ENCODE results near the gene ACP5. TPM values are rescaled to one million over a fixed set of nuclear protein-coding genes. Genes with fewer than 3 reads are reported as not detected.

ACP5 gene
- total RNA-seq, 6 experiments from 2014 or later: 10.4 to 28.5 (median 21.5) TPM

DNA sequence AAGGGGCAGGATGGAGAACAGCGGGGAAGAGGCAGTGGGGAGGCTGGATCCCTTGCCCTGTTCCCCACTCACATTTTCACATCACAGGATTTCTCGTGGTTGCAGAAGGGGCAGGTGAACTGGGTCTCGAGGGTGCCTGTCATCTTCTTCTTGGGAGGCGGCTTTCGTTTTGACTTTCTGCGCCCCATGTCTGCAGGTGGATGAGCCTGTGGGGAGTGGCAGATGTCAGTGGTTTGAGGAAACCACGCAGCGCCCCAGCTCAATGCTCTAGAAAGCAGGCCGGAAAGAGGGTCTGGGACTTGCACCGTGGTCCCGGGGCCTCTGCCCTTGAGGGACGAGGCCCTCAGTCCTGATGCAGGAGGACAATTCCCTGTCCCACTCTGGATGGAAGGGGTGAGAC is 23.3 kb downstream of the ACP5 start:
- Histone ChIP-seq H3K36me3 (peaks cover 0 to 9% (median 5%) of the 10 kb centered on the region in 4 donors), H3K27ac (no peak overlapping the region), H3K4me1 (peaks cover 0 to 8% (median 0%) of the 10 kb centered on the region in 4 donors), H3K27me3 (no peaks in the 10 kb centered on the region), H3K4me3 (no peak overlapping the region), H3K9me3 (no peaks in the 10 kb centered on the region)
- intact Hi-C loops (cut with DNase I): no loop called here
- WGBS (ENCODE audit: insufficient coverage, low coverage, low lambda C conversion rate, missing lambda C conversion rate): 68% methylated on average over 3 of the region's 12 CpGs
- TF ChIP-seq, protein P1, sequence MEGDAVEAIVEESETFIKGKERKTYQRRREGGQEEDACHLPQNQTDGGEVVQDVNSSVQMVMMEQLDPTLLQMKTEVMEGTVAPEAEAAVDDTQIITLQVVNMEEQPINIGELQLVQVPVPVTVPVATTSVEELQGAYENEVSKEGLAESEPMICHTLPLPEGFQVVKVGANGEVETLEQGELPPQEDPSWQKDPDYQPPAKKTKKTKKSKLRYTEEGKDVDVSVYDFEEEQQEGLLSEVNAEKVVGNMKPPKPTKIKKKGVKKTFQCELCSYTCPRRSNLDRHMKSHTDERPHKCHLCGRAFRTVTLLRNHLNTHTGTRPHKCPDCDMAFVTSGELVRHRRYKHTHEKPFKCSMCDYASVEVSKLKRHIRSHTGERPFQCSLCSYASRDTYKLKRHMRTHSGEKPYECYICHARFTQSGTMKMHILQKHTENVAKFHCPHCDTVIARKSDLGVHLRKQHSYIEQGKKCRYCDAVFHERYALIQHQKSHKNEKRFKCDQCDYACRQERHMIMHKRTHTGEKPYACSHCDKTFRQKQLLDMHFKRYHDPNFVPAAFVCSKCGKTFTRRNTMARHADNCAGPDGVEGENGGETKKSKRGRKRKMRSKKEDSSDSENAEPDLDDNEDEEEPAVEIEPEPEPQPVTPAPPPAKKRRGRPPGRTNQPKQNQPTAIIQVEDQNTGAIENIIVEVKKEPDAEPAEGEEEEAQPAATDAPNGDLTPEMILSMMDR (IDR thresholded peaks at IDR 0.05): no peak
- TF ChIP-seq POLR2A (IDR thresholded peaks at IDR 0.05): no peak
- ATAC-seq (no peak), DNase-seq (no peak)

DNA sequence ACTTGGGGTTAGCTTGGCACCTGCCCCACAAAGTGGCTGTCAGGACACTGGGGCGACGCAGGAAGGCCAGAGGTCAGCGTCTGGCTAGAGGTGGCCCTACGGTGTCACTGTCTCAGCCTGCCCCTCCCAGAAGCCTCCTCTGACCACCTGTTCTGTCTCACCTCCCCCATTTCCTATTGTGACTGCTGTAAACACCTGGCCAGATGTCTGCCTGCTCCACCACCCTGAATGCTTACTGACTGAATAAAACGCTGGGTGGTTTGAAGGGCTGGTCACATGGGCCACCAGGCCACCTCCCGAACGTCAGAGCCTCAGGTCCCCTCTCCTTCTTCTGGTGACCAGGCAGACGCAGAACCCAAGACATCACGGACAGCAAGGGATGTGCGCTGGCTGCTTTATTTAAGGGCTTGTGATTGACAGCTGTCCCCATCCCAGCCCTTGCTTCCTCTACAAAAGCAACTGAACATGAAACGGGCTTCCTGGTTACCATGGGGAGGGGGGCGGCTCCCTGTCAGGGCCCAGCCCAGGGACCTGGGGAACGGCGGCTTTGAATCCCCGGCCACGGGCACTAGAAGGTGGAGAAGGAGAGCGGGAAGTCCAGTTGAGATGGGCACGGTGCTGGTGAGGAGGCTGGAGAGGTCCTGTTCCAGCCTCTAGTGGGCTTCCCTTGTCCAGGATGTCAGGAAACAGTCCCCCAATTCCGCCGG is 24.6 kb downstream of the ACP5 start:
- no peak overlapping the region for H3K4me3 ChIP-seq
- no peak overlapping the region for H3K27ac ChIP-seq
- H3K4me1 ChIP-seq: peaks cover 0 to 2% (median 0%) of the 10 kb centered on the region in 4 donors
- no peaks in the 10 kb centered on the region for H3K9me3 ChIP-seq
- DNase-seq (no peak), ATAC-seq (no peak)
- no peaks in the 10 kb centered on the region for H3K27me3 ChIP-seq
- peaks cover 0 to 9% (median 5%) of the 10 kb centered on the region in 4 donors for H3K36me3 ChIP-seq
- WGBS (ENCODE audit: insufficient coverage, low coverage, low lambda C conversion rate, missing lambda C conversion rate): 77% methylated on average over 3 of the region's 20 CpGs
- intact Hi-C loops (cut with DNase I): no loop called here
- no peak for TF ChIP-seq POLR2A (IDR thresholded peaks at IDR 0.05)
- TF ChIP-seq, protein P1 (IDR thresholded peaks at IDR 0.05): no peak

DNA sequence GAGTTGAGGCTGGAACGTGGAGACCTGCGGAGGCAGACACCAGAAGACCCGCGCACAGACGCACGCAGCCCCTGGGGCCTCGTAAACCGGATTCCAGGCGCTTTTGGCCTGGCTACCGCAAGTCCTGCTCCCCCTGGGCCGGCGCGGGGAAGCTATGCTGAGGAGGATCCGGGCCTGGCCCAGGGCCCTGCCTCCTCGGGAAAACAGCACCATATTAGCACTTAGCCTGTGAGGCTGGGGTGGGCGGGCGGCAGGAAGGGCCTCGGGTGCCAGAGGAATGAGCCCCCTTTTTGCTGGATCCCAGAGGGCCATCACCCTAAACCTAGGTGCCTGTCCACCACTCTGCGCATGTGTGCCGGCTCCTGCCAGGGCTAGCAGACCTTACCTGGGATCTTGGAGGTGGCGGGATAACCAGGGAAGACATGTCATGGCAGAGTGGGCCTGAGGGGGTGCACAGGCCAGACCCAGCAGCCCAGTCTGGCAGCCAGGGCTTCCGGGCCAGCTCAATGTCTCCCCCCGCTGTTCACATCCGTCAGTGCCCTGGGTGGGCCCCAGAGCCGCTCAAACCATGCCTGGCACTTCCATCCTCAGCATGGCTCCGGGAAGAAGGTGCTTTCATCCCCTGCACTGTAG is 25.7 kb downstream of the ACP5 start:
- H3K4me1 ChIP-seq: no peaks in the 10 kb centered on the region
- no peaks in the 10 kb centered on the region for H3K9me3 ChIP-seq
- TF ChIP-seq, protein P1 (IDR thresholded peaks at IDR 0.05): peak in 3 of 4 donors; percentile 14 to 25 (median 15)
- no peak for TF ChIP-seq POLR2A (IDR thresholded peaks at IDR 0.05)
- ATAC-seq (peak; percentile 29 to 32 (median 30)), DNase-seq (no peak)
- no peak overlapping the region for H3K4me3 ChIP-seq
- no peak overlapping the region for H3K27ac ChIP-seq
- H3K36me3 ChIP-seq: peaks cover 0 to 9% (median 5%) of the 10 kb centered on the region in 4 donors
- no peaks in the 10 kb centered on the region for H3K27me3 ChIP-seq
- WGBS (ENCODE audit: insufficient coverage, low coverage, low lambda C conversion rate, missing lambda C conversion rate): 80% methylated on average over 3 of the region's 26 CpGs
- intact Hi-C loops (cut with DNase I): no loop called here

DNA sequence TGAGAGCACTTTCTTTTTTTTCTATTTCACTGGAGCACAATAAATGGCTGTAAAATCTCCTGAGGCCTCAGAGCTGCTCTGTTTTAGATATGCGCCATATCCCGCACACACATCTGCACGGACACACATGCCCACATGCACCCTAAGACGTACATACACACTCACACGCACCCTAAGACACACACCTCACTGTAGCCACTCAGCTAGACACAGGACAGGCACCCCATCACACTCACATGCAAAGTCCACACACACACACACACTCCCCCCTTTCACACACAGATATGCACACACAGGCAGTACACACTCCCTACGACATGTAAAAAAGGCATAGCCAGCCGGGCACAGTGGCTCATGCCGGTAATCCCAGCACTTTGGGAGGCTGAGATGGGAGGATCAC is 27.2 kb downstream of the ACP5 start:
- H3K27me3 ChIP-seq: no peaks in the 10 kb centered on the region
- H3K4me1 ChIP-seq: no peaks in the 10 kb centered on the region
- ATAC-seq (no peak), DNase-seq (no peak)
- intact Hi-C loops (cut with DNase I): no loop called here
- peaks cover 0 to 9% (median 5%) of the 10 kb centered on the region in 4 donors for H3K36me3 ChIP-seq
- 96% methylated on average over 8 of the region's 8 CpGs for WGBS (ENCODE audit: insufficient coverage, low coverage, low lambda C conversion rate, missing lambda C conversion rate)
- no peak for TF ChIP-seq POLR2A (IDR thresholded peaks at IDR 0.05)
- TF ChIP-seq, protein P1 (IDR thresholded peaks at IDR 0.05): no peak
- H3K9me3 ChIP-seq: no peaks in the 10 kb centered on the region
- no peak overlapping the region for H3K4me3 ChIP-seq
- no peak overlapping the region for H3K27ac ChIP-seq
